GM21723 (cell line): ENCODE results near the gene UBXN4.
"Not testable (repeated sequence)": the region's sequence is repeated elsewhere in the genome, so short reads cannot be mapped to it uniquely, and the experiment has no call there.

Source experiments
- ATAC-seq: cut with Tn5 transposase; IDR thresholded peaks from one replicate; pipeline ENCODE4 v1.9.1; 2021; ENCODE audit warnings: mild to moderate bottlenecking, moderate library complexity; ENCODE audit not compliant: unreplicated experiment

UBXN4 gene, protein sequence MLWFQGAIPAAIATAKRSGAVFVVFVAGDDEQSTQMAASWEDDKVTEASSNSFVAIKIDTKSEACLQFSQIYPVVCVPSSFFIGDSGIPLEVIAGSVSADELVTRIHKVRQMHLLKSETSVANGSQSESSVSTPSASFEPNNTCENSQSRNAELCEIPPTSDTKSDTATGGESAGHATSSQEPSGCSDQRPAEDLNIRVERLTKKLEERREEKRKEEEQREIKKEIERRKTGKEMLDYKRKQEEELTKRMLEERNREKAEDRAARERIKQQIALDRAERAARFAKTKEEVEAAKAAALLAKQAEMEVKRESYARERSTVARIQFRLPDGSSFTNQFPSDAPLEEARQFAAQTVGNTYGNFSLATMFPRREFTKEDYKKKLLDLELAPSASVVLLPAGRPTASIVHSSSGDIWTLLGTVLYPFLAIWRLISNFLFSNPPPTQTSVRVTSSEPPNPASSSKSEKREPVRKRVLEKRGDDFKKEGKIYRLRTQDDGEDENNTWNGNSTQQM

DNA sequence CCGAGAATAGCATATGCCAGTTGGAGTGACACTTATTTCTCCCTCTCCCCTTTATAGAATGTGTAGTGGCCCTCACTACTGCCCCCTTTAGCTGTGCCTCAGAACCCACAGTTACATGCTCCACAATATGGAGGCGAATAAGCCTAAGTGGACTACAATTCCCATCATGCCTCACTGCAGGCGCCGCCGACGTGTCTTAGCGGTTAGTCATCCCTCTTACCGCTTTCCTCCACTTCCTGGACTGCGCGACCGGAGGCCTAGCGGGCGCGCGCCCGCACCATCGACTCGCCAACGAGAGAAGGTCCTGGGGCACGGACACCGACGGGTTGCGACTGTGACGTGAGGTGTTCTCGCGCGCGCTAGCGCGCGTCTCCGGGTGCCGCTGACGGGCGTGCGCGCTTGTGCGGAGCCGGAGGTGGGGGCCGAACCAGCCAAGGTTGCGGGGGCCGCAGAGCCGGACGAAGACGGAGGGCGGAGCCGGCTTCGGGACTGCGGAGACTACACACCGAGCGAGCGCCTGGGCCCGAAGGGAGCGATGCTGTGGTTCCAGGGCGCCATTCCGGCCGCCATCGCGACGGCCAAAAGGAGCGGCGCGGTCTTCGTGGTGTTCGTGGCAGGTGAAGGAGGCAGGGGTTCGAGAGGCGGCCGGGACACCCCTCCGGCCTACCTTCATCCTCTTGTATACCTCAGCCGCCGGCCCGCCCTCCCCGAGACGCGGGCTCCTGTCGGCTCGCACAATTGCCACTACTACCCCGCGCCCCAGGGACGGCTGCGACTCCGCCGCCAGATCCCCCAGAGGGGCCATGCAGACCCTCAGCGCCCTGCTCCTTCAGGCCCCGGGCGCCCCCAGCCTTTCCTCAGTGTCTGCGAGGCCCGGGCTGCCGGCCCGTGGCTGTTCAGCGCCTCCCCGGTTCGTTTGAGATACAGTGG is at the start of gene UBXN4:
Gene UBXN4, plus strand, starts transcription at position 461 of the 930 bp plus-strand sequence. Its CDS starts 75 bp downstream, at position 536.
- ATAC-seq = peak; percentile 95

DNA sequence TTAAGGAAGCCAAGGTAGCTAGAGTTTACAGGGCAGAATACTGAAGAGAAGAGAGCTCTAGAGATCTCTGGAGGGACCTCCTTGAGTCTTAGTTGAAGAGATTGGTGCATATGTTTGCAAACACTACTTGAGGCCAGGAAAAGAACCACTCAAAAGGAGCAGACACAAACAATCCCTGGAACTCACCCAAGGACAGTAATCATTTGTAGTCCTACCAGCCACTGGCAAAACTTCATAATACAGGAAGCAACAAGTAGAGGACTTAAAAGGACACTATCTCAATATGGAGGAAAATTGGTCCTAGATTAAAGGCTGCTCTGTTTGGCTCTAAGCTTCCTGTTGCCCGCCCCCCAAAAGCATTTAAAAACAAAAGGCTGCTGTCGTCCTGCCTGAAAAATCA is 46.9 kb upstream of the UBXN4 start:
- ATAC-seq = no peak

DNA sequence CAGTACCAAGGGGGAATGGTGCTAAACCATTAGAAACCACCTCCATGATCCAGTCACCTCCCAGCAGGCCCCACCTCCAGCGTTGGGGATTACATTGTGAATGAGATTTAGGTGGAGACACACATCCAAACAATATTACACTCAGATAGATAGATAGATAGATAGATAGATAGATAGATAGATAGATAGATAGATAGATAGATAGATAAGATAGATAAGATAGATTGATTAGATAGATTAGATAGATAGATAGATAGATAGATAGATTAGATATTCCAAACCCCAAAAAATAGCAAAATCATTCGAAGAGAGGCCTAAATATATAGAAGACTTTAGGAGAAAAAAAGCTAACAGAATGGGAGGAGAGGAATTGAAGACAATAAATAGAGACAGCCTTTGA is 42.8 kb upstream of the UBXN4 start:
- no peak for ATAC-seq

DNA sequence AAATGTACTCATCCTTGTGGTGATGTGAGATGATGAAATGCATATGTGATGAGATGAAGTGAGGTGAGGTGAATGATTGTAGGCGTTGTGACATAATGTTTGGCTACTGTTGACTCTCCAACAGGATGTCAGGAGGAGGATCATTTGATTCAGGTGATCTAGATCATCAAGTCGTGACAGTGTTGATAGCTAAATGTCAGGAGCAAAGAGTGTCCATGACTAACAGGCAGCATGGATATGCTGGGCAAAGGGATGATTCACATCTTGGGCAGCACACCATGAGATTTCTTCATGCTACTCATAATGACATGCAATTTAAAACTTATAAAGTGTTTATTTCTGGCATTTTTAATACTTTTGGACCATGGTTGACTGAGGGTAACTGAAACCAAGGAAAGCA is 40.2 kb upstream of the UBXN4 start:
- ATAC-seq = no peak

DNA sequence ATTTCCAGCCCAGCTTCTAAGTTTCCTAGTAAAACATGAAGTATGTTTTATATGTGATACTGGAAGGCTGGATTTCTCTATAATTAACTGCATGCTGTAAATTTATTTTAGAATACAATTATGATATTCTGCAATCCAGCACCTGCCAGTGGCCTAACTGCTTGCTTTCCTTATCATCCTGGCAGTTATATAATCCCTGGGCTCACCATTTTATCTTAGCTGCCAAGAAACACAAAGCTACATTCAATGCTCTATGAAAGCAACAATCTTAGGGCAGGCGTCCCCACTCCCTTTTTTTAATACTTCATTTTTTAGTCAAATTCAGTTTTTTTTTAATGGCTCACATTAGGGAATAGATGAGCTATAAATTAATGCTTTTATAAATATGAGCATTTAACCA is 38.4 kb upstream of the UBXN4 start:
- no peak for ATAC-seq

DNA sequence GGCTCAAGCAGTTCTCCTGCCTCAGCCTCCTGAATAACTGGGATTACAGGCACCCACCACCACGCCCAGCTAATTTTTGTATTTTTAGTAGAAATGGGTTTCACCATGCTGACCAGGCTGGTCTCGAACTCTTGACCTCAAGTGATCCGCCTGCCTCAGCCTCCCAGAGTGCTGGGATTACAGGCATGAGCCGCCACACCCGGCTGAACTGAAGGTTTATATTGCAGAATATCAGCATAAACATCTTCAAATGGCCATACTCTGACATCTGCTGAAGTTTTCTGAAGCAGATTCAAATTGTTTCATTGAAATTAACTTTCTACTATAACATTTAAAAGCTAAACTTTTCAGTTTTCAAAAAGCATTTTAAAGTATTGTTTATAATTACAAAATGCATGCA is 37.6 kb upstream of the UBXN4 start:
- not testable (repeated sequence) for ATAC-seq

DNA sequence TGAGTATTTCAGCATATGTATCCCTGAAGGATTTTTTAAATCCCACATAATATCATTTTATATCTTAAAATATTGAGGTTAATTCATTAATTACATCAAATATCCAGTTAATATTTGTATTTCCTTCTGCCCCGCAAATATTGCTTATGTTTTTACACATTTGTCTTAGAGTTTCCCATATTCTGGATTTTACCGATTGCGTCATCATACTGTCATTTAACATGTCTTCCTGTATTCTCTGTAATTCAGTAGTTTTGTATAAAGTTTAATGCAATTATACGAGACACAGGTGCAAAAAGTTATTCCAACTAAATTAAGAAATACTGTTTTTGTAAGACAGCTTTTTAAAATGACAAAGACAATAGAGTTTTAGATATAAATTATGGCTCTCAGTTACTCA is 33.5 kb upstream of the UBXN4 start:
- ATAC-seq = no peak

DNA sequence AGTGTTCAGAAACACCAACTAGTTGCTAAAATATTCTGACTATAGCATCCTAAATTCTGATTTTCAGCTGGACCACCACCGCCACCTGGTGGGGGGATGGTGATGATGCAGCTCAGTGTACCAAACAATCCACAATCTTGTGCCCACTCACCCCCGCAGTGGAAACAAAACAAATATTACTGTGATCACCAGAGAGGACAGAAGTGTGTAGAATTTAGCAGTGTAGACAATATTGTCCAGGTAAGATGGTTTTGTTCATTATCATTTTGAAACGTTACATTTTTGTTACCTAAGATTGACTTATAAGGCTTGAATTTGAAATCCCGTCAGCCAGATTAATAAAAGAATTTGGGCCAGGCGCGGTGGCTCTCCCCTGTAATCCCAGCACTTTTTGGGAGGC is 31.7 kb upstream of the UBXN4 start:
- ATAC-seq = peak; percentile 73

DNA sequence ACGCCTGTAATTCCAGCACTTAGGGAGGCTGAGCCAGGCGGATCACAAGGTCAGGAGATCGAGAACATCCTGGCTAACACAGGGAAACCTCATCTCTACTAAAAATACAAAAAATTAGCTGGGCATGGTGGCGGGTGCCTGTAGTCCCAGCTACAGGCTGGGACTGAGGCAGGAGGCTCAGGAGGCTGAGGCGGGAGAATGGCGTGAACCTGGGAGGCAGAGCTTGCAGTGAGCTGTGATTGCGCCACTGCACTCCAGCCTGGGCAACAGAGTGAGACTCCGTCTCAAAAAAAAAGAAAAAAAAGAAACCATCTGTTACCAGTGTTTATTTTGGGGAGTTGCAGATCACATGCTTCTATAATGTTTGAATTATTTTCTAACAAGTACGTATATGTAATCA is 26.6 kb upstream of the UBXN4 start:
- ATAC-seq = not testable (repeated sequence)

DNA sequence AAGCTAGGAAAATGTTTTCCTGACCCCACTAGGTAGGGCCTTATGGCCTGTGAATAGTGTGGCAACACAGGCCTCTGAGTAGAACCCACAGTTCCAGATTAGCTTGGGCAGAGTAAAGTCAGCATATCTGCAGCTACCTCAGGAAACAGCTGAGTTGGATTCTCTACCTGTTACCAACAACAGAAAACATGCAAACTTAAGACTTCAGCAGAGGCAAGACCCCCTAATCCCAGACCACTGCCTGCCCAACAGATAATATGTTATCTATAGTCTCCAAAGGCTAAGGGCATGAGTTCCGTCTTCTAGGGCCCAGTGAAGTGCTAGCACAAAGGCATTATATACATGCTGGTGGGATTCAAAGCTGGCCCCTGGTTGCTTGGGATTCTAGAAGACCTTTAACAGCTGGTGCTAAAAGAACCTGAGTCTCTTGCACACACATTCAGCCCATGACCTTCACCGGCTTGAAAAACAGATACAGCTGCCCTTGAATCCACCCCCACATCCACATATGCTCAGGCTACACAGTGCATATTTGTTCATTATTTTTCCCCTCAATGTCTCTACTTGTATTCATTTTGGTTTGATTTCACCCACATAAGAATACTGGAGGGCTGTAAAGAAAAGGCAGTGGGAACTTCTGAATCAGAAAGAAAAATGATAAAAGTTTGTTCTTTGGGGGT is 13.5 kb upstream of the UBXN4 start:
- ATAC-seq = no peak

DNA sequence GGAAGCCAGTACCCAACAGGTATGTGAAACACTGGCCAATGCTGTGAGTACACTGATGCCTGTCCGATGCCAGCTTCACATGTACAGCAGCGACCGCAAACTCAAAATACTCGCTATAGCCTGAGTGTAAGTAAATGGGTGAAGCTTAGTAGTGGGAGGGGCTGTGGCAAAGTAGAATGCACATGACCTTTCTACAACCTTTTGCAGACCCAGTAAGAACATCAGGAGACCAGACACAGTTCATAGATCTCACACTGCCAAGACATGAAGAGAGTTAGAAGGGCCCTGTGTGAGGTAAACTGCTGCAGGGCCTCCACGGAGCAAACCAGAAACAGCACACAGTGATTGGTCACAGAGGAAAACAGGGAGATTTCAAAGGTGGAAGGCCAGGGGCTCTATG is 9.1 kb upstream of the UBXN4 start:
- ATAC-seq = no peak

DNA sequence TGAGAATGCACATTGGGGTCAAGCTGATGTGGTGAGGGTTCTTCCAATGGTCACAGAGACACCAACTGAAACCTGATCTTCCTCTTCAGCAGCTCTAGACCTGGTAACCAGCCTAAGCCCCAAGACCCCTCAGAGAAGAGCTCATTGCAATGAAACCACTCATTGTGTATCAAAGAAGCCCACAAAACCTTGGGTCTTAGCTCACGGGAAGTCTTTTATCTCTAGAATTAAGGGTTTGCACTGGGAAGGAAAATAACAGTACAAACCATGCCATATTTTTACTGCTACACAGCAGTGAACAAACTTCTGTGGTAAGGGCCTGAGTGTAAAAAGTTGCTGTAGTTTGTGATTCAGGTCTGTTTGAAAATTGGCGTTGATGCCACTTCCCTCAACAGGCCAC is 8.6 kb upstream of the UBXN4 start:
- no peak for ATAC-seq

DNA sequence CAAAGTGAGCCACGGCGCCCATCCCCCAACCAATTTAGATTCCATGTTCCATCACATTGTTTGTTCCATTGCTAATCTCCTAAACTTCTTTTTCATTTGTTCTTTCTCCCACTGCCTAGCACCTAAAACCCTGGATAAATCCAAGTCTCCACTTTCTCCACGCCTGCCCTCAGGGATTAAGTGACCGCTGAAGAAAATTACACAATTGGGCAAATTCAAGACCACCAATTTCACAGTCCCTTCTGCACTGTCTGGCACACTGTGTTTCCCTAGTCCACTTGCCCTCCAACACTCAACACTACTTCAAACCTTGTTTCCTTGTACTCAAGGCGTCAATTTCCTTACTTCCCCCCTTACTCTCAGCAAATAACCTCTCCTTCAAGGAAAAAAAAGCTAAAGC is 5.1 kb upstream of the UBXN4 start:
- no peak for ATAC-seq

DNA sequence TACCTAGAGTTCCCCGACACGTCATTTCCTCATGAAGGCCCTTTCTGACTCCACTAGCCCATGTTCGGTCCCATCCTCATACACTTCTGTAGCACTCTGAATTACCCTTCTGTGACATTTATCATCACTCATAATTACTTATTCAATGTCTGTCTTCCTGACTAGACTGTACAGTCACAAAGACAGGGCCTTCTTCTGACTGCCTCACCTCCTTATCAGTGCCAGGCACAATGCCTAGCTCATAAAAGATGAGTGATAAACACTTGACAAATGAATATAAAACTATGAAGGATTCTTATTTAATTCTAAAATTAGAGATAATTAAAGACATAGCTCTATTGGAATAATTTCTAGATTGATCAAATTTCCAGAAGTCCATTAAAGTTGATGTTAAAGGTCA is 1.4 kb upstream of the UBXN4 start:
- ATAC-seq = no peak

DNA sequence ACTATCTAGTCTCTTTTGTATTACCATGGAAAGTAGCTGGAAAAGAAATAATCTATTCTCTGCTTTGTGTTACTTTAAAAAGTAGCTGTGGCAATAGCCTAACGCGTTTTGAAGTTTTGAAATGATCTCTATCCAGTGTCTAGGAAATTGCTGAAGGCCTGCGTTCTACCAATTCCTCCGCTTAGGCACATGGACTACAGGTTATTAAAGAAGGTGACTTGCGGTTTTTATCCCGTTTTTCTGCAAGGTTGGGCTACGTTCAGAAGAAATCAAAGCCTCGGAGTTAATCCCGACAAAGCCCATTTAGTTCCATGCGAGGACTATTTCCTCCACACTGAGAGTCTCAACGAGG is 636 bp upstream of the UBXN4 start:
- no peak for ATAC-seq

DNA sequence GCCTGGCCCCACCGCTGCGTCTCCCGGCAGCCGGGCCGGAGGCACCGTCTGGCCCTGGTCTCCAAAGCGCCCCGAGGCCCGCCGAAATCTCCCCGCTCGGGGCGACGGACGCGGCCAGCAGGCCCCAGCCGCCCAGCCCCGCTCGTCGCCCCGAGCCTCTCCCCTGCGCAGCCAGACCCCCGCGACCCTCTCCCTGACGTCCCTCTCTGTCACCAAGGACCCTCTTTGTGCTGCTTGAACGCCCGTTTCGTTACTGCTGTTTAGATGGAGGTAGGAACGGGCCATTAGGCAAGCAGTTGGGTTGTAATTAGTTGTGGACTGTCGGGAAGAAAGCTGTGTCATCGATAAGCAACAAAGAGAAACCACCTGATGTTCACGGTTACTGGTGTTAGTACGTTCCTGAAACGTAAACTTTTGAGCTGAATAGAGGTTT is 686 bp downstream of the UBXN4 start:
- ATAC-seq = peak; percentile 27

DNA sequence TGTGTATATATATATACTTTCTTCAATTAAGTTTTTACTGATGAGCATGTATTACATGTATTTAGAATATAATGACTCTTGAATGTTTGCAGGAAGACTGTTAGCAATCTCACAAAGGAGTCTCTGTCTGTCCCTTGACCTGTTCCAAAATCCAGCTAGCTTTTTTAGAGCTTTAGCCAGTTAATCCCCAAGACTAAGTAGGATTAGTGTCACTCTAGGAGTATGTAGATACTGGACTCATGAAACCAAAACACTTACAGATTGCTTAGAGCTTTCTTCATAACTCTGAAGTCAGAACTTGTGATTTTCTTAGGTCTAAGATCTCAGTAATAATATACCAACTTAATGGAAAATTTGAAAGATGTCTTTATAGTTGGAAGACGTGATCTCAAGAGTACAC is 2.2 kb downstream of the UBXN4 start:
- ATAC-seq = no peak

DNA sequence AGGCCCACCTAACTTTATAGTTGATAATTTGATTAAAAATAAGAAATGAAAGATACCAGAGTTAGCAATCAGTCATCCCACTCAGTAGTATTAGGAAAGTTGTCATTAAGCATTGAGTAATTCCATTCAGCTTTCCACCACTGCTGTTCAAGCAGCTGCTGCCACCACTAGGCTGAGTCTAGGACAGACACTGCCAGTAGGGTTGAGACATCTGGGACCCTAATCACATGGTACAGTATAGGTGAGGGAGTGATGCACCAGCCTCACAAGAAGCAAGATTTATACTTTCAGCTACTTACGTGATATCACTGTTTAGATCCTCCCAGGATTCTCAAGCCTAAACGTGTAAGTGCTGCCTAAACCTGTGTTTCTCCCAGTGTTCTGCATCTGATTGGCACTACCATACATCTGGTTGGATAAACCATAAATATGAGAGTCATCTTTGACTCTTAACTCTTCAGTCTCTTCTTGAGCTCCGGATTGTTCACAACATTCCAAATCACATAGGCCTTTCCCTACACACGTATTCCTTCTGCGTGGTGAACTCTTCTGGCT is 3.2 kb downstream of the UBXN4 start:
- no peak for ATAC-seq

DNA sequence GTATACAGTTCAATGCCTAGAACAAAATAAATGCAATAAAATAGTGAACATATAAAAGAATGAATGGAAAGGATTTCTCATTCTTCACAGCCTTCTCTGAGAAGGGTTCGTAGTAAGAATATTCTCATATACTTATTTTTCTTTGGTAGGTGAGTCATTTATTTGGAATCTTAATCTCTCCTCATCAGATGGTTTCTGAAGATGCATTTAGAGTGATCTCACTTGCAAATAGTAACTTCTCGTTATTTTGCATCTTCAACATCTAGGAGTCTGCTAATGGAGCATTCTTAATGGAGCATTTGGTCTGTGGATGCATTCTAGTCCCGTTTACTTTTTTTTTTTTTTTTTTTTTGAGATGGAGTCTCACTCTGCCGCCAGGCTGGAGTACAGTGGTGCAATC is 3.9 kb downstream of the UBXN4 start:
- no peak for ATAC-seq

DNA sequence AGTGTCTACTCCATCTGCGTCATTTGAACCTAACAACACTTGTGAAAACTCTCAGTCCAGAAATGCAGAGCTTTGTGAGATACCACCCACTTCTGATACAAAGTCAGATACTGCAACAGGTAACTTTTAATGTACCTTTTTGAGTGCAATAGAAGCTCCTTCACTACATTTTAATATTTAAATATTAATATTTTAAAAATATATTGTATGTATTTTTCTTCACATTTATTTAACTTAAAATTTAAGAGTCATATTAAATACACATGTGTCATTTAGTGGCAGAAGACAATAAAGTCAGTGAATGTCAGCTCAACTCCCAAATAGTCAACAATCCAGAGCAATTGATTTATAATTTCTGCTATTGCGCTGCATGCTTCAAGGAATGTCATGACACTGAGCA is 13.9 kb downstream of the UBXN4 start:
- no peak for ATAC-seq

DNA sequence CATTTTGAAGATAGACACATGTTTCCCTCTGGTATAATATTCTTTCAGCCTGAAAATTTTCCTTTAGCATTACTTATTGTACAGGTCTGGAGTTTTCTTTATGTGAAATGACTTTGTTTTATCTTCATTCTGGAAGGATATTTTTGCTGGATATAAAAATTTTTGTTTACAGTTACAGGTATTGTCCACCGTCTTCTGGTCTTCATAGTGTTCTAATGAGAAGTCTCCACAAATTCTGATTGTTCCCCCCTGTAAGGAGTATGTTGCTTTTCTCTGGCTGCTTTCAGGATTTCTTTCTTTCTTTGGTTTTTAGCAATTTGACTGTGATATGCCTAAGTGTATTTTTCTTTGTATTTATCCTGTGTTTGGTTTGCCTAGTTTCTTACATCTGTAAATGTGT is 15.0 kb downstream of the UBXN4 start:
- ATAC-seq = no peak
